ENCODE data around the gene CYREN. TPM values are rescaled to one million over a fixed set of nuclear protein-coding genes. Genes with fewer than 3 reads are reported as not detected.
A peak's percentile ranks its signal among the peaks of the same experiment; 100 is the strongest.

CYREN gene
- total and polyA plus RNA-seq, 2 of the 13 experiments (the other 11 are each of a cell fraction or from before 2014, with no cell fraction given) = 20.7 to 60.7 TPM

DNA sequence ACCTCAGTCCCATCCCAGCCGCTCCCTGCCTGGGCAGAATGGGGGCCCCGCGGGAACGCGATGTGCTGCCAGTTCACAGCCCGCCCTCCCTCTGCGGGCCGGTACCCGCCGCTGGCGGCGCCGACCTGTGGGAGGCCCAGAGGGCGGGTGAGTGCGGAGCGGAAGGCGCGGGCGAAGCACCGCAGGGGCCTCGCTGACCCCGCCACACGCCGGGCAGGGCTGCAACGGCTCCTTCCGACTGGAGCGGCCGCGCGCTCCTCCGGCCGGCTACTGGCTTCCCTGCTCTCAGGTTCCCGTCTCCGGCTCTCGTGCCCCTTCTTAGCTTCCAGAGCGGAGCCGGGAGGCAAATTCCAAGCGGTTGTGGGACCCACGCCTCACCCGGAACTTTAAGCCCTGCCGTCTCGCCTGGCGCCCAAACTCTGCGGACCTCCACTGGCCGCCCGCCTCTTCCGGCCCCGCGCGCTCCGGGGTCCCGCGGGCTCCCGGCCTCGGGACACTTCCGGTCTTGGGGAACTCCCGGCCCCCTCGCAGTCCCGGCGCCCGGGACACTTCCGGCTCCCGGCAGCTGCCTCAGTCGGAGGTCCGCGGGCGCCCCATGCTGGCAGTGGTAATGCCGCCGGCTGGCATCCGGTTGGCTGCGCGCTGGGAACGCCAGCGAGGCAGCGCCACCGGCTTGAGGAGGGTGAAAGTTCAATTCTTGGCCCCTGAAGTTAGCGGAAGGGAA lies at the start of gene CYREN (continued):
- TF ChIP-seq, protein P1, sequence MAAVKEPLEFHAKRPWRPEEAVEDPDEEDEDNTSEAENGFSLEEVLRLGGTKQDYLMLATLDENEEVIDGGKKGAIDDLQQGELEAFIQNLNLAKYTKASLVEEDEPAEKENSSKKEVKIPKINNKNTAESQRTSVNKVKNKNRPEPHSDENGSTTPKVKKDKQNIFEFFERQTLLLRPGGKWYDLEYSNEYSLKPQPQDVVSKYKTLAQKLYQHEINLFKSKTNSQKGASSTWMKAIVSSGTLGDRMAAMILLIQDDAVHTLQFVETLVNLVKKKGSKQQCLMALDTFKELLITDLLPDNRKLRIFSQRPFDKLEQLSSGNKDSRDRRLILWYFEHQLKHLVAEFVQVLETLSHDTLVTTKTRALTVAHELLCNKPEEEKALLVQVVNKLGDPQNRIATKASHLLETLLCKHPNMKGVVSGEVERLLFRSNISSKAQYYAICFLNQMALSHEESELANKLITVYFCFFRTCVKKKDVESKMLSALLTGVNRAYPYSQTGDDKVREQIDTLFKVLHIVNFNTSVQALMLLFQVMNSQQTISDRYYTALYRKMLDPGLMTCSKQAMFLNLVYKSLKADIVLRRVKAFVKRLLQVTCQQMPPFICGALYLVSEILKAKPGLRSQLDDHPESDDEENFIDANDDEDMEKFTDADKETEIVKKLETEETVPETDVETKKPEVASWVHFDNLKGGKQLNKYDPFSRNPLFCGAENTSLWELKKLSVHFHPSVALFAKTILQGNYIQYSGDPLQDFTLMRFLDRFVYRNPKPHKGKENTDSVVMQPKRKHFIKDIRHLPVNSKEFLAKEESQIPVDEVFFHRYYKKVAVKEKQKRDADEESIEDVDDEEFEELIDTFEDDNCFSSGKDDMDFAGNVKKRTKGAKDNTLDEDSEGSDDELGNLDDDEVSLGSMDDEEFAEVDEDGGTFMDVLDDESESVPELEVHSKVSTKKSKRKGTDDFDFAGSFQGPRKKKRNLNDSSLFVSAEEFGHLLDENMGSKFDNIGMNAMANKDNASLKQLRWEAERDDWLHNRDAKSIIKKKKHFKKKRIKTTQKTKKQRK (IDR thresholded peaks at IDR 0.05; ENCODE audit: low read length) = no peak
- TF ChIP-seq ZNF333 (CRISPR knock-in tag; IDR thresholded peaks at IDR 0.05; ENCODE audit: borderline replicate concordance) (0 out of 2 replicates have a peak, but pooled peaks have one; percentile 48), ATM (IDR thresholded peaks at IDR 0.05; ENCODE audit: borderline replicate concordance) (no peak), ZNF614 (CRISPR knock-in tag; IDR thresholded peaks at IDR 0.05; ENCODE audit: borderline replicate concordance) (peak; percentile 80; the same call in 1 of the 2 replicates), SETDB1 (CRISPR knock-in tag; IDR thresholded peaks at IDR 0.05; ENCODE audit: borderline replicate concordance) (no peak), RNF2 (conservative IDR thresholded peaks at IDR 0.05; ENCODE audit: low read depth) (no peak), ZNF629 (CRISPR knock-in tag; conservative IDR thresholded peaks at IDR 0.05) (no peak; the same call in 1 of the 2 replicates), PHF21A (CRISPR knock-in tag; IDR thresholded peaks at IDR 0.05) (peak; percentile 97), ZNF160 (CRISPR knock-in tag; IDR thresholded peaks at IDR 0.05) (no peak), JUNB (CRISPR knock-in tag; IDR thresholded peaks at IDR 0.05; ENCODE audit: borderline replicate concordance) (0 out of 2 replicates have a peak, but pooled peaks have one; percentile 19), KMT2A (CRISPR knock-in tag; IDR thresholded peaks at IDR 0.05) (peak; percentile 93), KAT2B (IDR thresholded peaks at IDR 0.05; ENCODE audit: borderline replicate concordance, low read depth, low read length) (no peak), HOXA7 (CRISPR knock-in tag; IDR thresholded peaks at IDR 0.05) (no peak), ZNF773 (CRISPR knock-in tag; IDR thresholded peaks at IDR 0.05; ENCODE audit: borderline replicate concordance) (no peak; the same call in 1 of the 2 replicates), ATF7 (IDR thresholded peaks at IDR 0.05) (no peak), ATF7 (CRISPR knock-in tag; IDR thresholded peaks at IDR 0.05) (peak; percentile 38; the same call in 1 of the 2 replicates), ZNF672 (CRISPR knock-in tag; IDR thresholded peaks at IDR 0.05) (no peak), STAT5B (CRISPR knock-in tag; IDR thresholded peaks at IDR 0.05) (no peak), JUND (CRISPR knock-in tag; IDR thresholded peaks at IDR 0.05) (no peak), BHLHE40 (IDR thresholded peaks at IDR 0.05; ENCODE audit: low read length) (no peak), KLF6 (CRISPR knock-in tag; IDR thresholded peaks at IDR 0.05) (peak; percentile 92), ZNF446 (CRISPR knock-in tag; IDR thresholded peaks at IDR 0.05) (peak; percentile 82; the same call in 1 of the 2 replicates), NRL (CRISPR knock-in tag; IDR thresholded peaks at IDR 0.05; ENCODE audit: borderline replicate concordance) (0 out of 2 replicates have a peak, but pooled peaks have one; percentile 73), ELF1 (CRISPR knock-in tag; IDR thresholded peaks at IDR 0.05) (peak; percentile 92)
- TF ChIP-seq, protein P2, sequence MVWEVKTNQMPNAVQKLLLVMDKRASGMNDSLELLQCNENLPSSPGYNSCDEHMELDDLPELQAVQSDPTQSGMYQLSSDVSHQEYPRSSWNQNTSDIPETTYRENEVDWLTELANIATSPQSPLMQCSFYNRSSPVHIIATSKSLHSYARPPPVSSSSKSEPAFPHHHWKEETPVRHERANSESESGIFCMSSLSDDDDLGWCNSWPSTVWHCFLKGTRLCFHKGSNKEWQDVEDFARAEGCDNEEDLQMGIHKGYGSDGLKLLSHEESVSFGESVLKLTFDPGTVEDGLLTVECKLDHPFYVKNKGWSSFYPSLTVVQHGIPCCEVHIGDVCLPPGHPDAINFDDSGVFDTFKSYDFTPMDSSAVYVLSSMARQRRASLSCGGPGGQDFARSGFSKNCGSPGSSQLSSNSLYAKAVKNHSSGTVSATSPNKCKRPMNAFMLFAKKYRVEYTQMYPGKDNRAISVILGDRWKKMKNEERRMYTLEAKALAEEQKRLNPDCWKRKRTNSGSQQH (CRISPR knock-in tag; IDR thresholded peaks at IDR 0.05; ENCODE audit: low read depth) = peak; percentile 24; the same call in 1 of the 2 replicates
- TF ChIP-seq, protein P3, sequence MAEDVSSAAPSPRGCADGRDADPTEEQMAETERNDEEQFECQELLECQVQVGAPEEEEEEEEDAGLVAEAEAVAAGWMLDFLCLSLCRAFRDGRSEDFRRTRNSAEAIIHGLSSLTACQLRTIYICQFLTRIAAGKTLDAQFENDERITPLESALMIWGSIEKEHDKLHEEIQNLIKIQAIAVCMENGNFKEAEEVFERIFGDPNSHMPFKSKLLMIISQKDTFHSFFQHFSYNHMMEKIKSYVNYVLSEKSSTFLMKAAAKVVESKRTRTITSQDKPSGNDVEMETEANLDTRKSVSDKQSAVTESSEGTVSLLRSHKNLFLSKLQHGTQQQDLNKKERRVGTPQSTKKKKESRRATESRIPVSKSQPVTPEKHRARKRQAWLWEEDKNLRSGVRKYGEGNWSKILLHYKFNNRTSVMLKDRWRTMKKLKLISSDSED (CRISPR knock-in tag; IDR thresholded peaks at IDR 0.05) = no peak
